ENCODE measurements around the gene PTPRT. TPM values are rescaled to one million over a fixed set of nuclear protein-coding genes. Genes with fewer than 3 reads are reported as not detected.
"Not testable (repeated sequence)": the region's sequence is repeated elsewhere in the genome, so short reads cannot be mapped to it uniquely, and the experiment has no call there.

PTPRT gene
- total RNA-seq, 3 donors from 2014 or later, result 0.32 to 6.3 (median 4.9) TPM

DNA sequence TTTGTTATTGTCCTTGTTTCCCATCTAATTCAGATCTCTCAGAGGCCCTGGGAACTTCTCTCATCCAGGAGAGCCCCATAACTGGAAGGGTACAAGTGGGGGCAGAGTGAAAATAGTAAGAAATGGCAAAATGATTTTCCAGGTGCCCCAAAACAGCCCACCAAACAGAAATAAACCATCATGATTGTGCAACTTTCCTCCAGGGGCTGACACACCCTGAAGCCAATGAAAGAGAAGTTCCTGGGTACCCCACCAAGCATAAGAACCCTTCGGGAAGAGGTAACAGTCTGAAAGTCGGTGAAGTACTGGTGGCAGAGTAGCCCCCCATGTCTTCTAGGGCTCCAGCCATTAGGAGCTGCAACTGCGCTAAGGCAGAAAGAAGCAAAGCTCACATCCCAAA is 282.0 kb downstream of the PTPRT start:
- intact Hi-C loops (cut with DNase I; ENCODE audit: low total_unique reads), result no loop called here
- no peak for DNase-seq (ENCODE audit: low spot score in 2 of 2)
- no peak for TF ChIP-seq POLR2A (IDR thresholded peaks at IDR 0.05)
- TF ChIP-seq, protein P1, sequence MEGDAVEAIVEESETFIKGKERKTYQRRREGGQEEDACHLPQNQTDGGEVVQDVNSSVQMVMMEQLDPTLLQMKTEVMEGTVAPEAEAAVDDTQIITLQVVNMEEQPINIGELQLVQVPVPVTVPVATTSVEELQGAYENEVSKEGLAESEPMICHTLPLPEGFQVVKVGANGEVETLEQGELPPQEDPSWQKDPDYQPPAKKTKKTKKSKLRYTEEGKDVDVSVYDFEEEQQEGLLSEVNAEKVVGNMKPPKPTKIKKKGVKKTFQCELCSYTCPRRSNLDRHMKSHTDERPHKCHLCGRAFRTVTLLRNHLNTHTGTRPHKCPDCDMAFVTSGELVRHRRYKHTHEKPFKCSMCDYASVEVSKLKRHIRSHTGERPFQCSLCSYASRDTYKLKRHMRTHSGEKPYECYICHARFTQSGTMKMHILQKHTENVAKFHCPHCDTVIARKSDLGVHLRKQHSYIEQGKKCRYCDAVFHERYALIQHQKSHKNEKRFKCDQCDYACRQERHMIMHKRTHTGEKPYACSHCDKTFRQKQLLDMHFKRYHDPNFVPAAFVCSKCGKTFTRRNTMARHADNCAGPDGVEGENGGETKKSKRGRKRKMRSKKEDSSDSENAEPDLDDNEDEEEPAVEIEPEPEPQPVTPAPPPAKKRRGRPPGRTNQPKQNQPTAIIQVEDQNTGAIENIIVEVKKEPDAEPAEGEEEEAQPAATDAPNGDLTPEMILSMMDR (IDR thresholded peaks at IDR 0.05), result no peak
- no peak for TF ChIP-seq POLR2AphosphoS5 (IDR thresholded peaks at IDR 0.05)

DNA sequence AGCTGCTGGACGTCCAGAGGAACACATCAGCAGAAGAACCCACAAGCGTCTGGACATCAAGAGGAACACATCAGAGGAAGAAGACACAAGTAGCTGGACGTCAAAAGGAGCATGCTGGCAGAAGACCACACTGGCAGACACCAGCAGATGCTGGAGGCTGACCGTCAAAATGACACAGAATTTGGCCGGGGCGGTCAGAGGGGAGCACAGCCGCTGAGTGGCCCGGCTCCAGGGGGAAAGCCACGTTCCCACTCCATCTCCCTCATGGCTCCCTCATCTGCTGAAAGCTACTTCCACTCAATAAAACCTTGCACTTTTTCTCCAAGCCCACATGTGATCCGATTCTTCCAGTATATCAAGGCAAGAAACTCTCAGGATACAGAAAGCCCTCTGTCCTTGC is 283.6 kb downstream of the PTPRT start:
- no peak overlapping the region for H3K4me3 ChIP-seq
- no peaks in the 10 kb centered on the region for H3K36me3 ChIP-seq
- H3K4me1 ChIP-seq, result no peaks in the 10 kb centered on the region
- H3K9me3 ChIP-seq, result no peaks in the 10 kb centered on the region
- no peak overlapping the region for H3K27ac ChIP-seq
- H3K27me3 ChIP-seq, result no peaks in the 10 kb centered on the region
- intact Hi-C loops (cut with DNase I; ENCODE audit: low total_unique reads), result no loop called here
- no peak for DNase-seq (ENCODE audit: low spot score in 2 of 2)
- no peak for TF ChIP-seq POLR2A (IDR thresholded peaks at IDR 0.05)
- no peak for TF ChIP-seq POLR2AphosphoS5 (IDR thresholded peaks at IDR 0.05)
- TF ChIP-seq, protein P1 (IDR thresholded peaks at IDR 0.05), result no peak

More for the DNA sequence above, 282.0 kb downstream of the PTPRT start:
- Histone ChIP-seq H3K27me3 (no peaks in the 10 kb centered on the region), H3K4me3 (no peak overlapping the region), H3K36me3 (no peaks in the 10 kb centered on the region), H3K27ac (no peak overlapping the region), H3K9me3 (no peaks in the 10 kb centered on the region), H3K4me1 (no peaks in the 10 kb centered on the region)

DNA sequence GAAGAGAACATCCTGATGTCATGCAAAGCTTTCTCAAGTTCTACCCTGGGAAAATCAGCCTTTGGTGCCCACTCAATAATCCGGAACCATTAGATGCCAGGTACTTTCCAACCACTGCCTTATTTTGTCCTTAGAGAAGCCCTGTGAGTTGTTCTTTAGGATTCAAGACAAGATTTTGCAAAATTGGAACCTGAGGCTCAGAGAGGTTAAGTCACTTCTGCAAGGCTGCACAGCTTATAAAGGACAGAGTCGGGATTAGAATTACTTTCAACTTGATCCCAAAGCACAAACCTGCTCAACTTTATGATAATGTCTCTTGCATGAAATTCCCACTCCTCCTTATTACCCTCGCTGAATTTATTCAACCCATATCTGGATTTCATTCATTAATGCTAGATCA is 287.2 kb downstream of the PTPRT start:
- Histone ChIP-seq H3K4me3 (no peak overlapping the region), H3K27me3 (no peaks in the 10 kb centered on the region), H3K27ac (peak overlapping the region in 1 of 2 donors; percentile 21), H3K36me3 (no peaks in the 10 kb centered on the region), H3K4me1 (no peaks in the 10 kb centered on the region), H3K9me3 (no peaks in the 10 kb centered on the region)
- intact Hi-C loops (cut with DNase I; ENCODE audit: low total_unique reads), result no loop called here
- TF ChIP-seq, protein P1 (IDR thresholded peaks at IDR 0.05), result no peak
- TF ChIP-seq POLR2A (IDR thresholded peaks at IDR 0.05) (no peak), POLR2AphosphoS5 (IDR thresholded peaks at IDR 0.05) (no peak)
- no peak for DNase-seq (ENCODE audit: low spot score in 2 of 2)

DNA sequence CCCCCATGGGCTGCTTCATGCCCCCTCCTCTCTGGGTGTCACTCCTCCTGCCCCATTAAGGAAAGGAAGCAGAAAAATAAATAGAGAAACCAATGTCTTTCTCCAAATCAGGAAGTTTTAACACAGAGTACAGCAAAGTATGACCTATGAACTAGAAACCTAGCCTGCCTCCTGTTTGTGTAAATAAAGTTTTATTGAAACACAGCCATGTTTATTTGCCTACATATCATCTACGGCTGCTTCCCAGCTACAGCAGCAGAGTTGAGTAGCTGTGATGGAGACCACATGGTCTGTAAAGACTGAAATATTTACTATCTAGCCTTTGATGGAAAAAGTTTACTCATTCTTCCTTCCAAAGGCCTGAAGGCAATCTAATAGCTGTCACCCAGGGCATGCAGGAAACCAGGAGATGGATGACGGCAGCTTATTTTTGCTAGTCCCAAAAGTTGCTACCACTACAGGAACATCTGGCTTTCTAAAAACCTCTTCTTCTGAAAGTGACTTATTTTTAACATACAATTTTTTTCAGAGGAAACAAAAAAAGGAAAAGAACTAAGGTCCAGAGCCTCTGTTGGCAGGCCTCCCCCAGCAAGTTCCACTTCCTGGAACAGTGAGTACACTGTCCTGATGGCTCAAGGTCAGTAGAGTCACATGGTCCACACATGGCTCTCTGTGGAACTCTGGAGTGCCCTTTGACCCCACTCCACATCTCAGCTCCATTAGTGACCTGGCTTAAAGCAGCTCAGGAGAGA is 287.8 kb downstream of the PTPRT start:
- no peaks in the 10 kb centered on the region for H3K4me1 ChIP-seq
- TF ChIP-seq, protein P1 (IDR thresholded peaks at IDR 0.05), result no peak
- TF ChIP-seq POLR2AphosphoS5 (IDR thresholded peaks at IDR 0.05) (no peak), POLR2A (IDR thresholded peaks at IDR 0.05) (no peak)
- H3K4me3 ChIP-seq, result no peak overlapping the region
- H3K27ac ChIP-seq, result peak overlapping the region in 1 of 2 donors; percentile 21
- no peaks in the 10 kb centered on the region for H3K9me3 ChIP-seq
- H3K27me3 ChIP-seq, result no peaks in the 10 kb centered on the region
- no peaks in the 10 kb centered on the region for H3K36me3 ChIP-seq
- DNase-seq (ENCODE audit: low spot score in 2 of 2), result no peak
- intact Hi-C loops (cut with DNase I; ENCODE audit: low total_unique reads), result no loop called here

DNA sequence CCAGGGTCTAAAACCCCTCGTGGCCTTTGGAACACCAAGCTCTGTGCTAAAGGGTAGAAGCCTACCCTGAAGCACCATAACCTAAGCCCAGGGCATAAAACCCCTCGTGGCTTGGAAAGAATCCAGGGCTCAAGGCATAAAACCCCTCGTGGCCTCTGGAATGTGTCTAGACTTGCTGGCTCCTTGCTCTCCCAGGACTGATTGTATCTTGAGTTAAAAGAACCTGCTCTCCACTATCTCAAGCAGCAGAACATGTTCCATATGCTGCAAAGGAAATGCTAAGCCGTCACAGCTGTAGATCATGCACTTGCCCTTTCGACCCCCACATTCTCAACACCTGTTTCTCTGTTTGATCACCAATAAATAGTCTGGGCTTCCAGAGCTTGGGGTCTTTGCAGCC is 288.9 kb downstream of the PTPRT start:
- H3K9me3 ChIP-seq; H3K27me3 ChIP-seq; H3K27ac ChIP-seq; H3K4me3 ChIP-seq; H3K36me3 ChIP-seq; DNase-seq (ENCODE audit: low spot score in 2 of 2); intact Hi-C loops (cut with DNase I; ENCODE audit: low total_unique reads); H3K4me1 ChIP-seq: not testable (repeated sequence)

Data from breast epithelium (tissue), 4 donors.